Osteocyte (in vitro differentiated cells): Measurements from ENCODE around the gene WNK3. TPM values are rescaled to one million over a fixed set of nuclear protein-coding genes. Genes with fewer than 3 reads are reported as not detected.

Experiments
- DNase-seq: peaks from one replicate; pipeline ENCODE4 v3.0.0; 2021; ENCODE audit warnings: mixed read lengths; ENCODE audit not compliant: unreplicated experiment; ENCODE audit errors: extremely low spot score
- H3K27ac Mint-ChIP-seq: one replicate; pipeline ENCODE4 v1.8.0; 2021; ENCODE audit warnings: mild to moderate bottlenecking, mixed read lengths; ENCODE audit not compliant: unreplicated experiment
- H3K27me3 Mint-ChIP-seq: one replicate; pipeline ENCODE4 v1.8.0; 2021; ENCODE audit warnings: mixed read lengths; ENCODE audit not compliant: unreplicated experiment
- H3K36me3 Mint-ChIP-seq: one replicate; pipeline ENCODE4 v1.8.0; 2021; ENCODE audit warnings: mixed read lengths; ENCODE audit not compliant: unreplicated experiment
- H3K4me1 Mint-ChIP-seq: one replicate; pipeline ENCODE4 v1.8.0; 2021; ENCODE audit warnings: mixed read lengths; ENCODE audit not compliant: unreplicated experiment
- H3K4me3 Mint-ChIP-seq: one replicate; pipeline ENCODE4 v1.8.0; 2021; ENCODE audit warnings: mild to moderate bottlenecking, moderate library complexity, mixed read lengths; ENCODE audit not compliant: unreplicated experiment
- H3K9me3 Mint-ChIP-seq: one replicate; pipeline ENCODE4 v1.8.0; 2021; ENCODE audit warnings: mixed read lengths; ENCODE audit not compliant: unreplicated experiment
- CTCF ChIP-seq: fragments of 200-600 bp; sonication (generic); IDR thresholded peaks from 2 replicates; pipeline ENCODE4 v1.5.0; 2021; ENCODE audit warnings: antibody characterized with exemption, mild to moderate bottlenecking, moderate library complexity
- total RNA-seq: library from RNA; stranded (reverse); gene quantifications from 2 replicates; pipeline ENCODE4 v1.2.1, GENCODE V29; 2021

WNK3 gene
- total RNA-seq, 1 donor from 2014 or later = 3.9 TPM

DNA sequence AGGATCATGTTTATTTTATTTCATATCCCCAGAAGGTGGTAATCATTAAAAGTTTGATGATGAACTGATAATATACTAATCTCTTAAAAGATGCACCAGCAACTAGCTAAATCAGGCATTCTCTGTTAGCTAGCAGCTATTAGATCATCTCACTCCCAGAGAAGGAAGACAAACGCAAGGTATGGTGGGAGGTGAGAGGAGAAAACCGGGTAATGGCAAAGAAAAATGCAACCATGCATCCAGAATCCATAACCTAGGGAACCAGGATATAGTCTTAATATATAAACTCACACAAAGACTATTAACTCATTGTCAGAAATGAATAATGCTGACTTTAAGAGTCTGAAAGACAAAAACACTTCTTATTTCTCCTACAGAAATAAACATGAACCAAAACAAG is 66.1 kb downstream of the WNK3 start:
- no peaks in the 10 kb centered on the region for H3K27me3 Mint-ChIP-seq
- no peak for TF ChIP-seq CTCF
- DNase-seq = no peak
- peaks cover 4% of the 10 kb centered on the region for H3K36me3 Mint-ChIP-seq
- H3K4me1 Mint-ChIP-seq = no peaks in the 10 kb centered on the region
- no peak overlapping the region for H3K27ac Mint-ChIP-seq
- no peak overlapping the region for H3K4me3 Mint-ChIP-seq
- no peaks in the 10 kb centered on the region for H3K9me3 Mint-ChIP-seq

DNA sequence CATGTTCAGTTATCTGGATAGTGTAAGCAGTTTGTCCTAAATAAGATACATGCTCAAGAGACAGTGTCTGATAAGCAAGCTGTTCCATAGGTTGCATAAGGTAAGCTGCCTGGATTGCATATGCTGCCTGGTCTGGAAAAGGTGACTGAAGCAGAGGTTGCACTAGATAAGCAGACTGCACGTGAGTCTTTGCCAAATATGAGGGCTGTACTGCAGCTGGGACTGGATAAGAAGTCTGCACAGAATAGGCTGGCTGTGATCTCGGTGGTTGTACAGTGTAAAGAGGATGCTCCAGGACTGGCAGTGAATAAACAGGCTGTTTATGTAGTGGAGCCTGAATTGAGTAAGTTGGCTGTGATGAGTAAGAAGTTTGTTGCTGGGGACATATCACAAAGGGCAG is 68.9 kb downstream of the WNK3 start:
- no peaks in the 10 kb centered on the region for H3K36me3 Mint-ChIP-seq
- H3K27me3 Mint-ChIP-seq = no peaks in the 10 kb centered on the region
- H3K9me3 Mint-ChIP-seq = peaks cover 1% of the 10 kb centered on the region
- no peak for DNase-seq
- no peaks in the 10 kb centered on the region for H3K4me1 Mint-ChIP-seq
- H3K27ac Mint-ChIP-seq = no peak overlapping the region
- TF ChIP-seq CTCF = no peak
- no peak overlapping the region for H3K4me3 Mint-ChIP-seq

- no peak overlapping the region for H3K4me3 Mint-ChIP-seq
Measured at GRCh38 chrX:54288277-54288676, 69.6 kb downstream of the WNK3 start.

GRCh38 chrX:54281676-54282075 is 76.2 kb downstream of the WNK3 start:
- Mint-ChIP-seq H3K4me1 (no peaks in the 10 kb centered on the region), H3K9me3 (peaks cover 8% of the 10 kb centered on the region), H3K27me3 (no peaks in the 10 kb centered on the region), H3K4me3 (no peak overlapping the region), H3K27ac (no peak overlapping the region), H3K36me3 (no peaks in the 10 kb centered on the region)
- no peak for DNase-seq
- no peak for TF ChIP-seq CTCF

More at GRCh38 chrX:54288277-54288676, 69.6 kb downstream of the WNK3 start:
- no peak for DNase-seq
- TF ChIP-seq CTCF = no peak
- no peaks in the 10 kb centered on the region for H3K27me3 Mint-ChIP-seq
- H3K27ac Mint-ChIP-seq = no peak overlapping the region
- no peaks in the 10 kb centered on the region for H3K36me3 Mint-ChIP-seq
- H3K9me3 Mint-ChIP-seq = peaks cover 4% of the 10 kb centered on the region
- H3K4me1 Mint-ChIP-seq = no peaks in the 10 kb centered on the region

DNA sequence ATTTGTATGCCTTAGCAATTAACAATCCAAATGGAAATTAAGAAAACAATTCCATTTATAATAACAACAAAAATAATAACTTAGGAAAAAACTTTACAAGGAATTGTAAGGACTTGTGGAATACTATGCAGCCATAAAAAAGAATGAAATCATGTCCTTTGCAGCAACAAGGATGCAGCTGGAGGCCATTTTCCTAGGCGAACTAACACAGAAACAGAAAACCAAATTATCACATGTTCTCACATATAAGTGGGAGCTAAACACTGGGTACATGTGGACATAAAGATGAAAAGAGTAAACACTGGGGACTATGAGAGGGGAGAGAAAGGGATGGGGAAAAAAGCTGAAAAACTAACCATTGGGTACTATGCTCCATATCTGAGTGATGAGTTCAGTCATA is 77.4 kb downstream of the WNK3 start:
- no peaks in the 10 kb centered on the region for H3K36me3 Mint-ChIP-seq
- no peak for TF ChIP-seq CTCF
- no peaks in the 10 kb centered on the region for H3K4me1 Mint-ChIP-seq
- H3K27ac Mint-ChIP-seq = no peak overlapping the region
- H3K9me3 Mint-ChIP-seq = peaks cover 8% of the 10 kb centered on the region
- H3K4me3 Mint-ChIP-seq = no peak overlapping the region
- no peak for DNase-seq
- no peaks in the 10 kb centered on the region for H3K27me3 Mint-ChIP-seq
